ENCODE results near the gene HGFAC. TPM values are rescaled to one million over a fixed set of nuclear protein-coding genes. Genes with fewer than 3 reads are reported as not detected.

HGFAC gene
- 1.0 TPM for total RNA-seq
- long read RNA-seq: 0 reads

GRCh38 chr4:3441501-3442459 is at the start of gene HGFAC:
Gene HGFAC (plus strand): TSS chr4:3441968. CDS start chr4:3442002, 34 bp downstream.
- H3K27me3 ChIP-seq (ENCODE audit: low read depth): no peaks in the 10 kb centered on the region
- H3K9me3 ChIP-seq: no peaks in the 10 kb centered on the region
- H3K36me3 ChIP-seq: no peaks in the 10 kb centered on the region
- intact Hi-C loops (cut with DNase I): no loop called here
- no peak for TF ChIP-seq CTCF (IDR thresholded peaks at IDR 0.05)
- no peak for ATAC-seq
- peaks cover 8% of the 10 kb centered on the region for H3K4me1 ChIP-seq
- H3K27ac ChIP-seq: no peak within 1 kb of the TSS
- no peak within 1 kb of the TSS for H3K4me3 ChIP-seq
- no peak for DNase-seq

- ATAC-seq: no peak
- H3K36me3 ChIP-seq: no peaks in the 10 kb centered on the region
- intact Hi-C loops (cut with DNase I): no loop called here
- H3K27me3 ChIP-seq (ENCODE audit: low read depth): no peaks in the 10 kb centered on the region
- H3K9me3 ChIP-seq: no peaks in the 10 kb centered on the region
- no peak overlapping the region for H3K27ac ChIP-seq
- peaks cover 30% of the 10 kb centered on the region for H3K4me1 ChIP-seq
- no peak overlapping the region for H3K4me3 ChIP-seq
- DNase-seq: no peak
- no peak for TF ChIP-seq CTCF (IDR thresholded peaks at IDR 0.05)
Observed at GRCh38 chr4:3392321-3392720, 49.4 kb upstream of the HGFAC start.

GRCh38 chr4:3393171-3393570 is 48.6 kb upstream of the HGFAC start:
- H3K36me3 ChIP-seq: no peaks in the 10 kb centered on the region
- no peak overlapping the region for H3K4me3 ChIP-seq
- no peaks in the 10 kb centered on the region for H3K27me3 ChIP-seq (ENCODE audit: low read depth)
- ATAC-seq: no peak
- no peak for TF ChIP-seq CTCF (IDR thresholded peaks at IDR 0.05)
- intact Hi-C loops (cut with DNase I): no loop called here
- no peak overlapping the region for H3K27ac ChIP-seq
- H3K4me1 ChIP-seq: peaks cover 24% of the 10 kb centered on the region
- no peaks in the 10 kb centered on the region for H3K9me3 ChIP-seq
- DNase-seq: no peak

GRCh38 chr4:3396600-3396999 is 45.2 kb upstream of the HGFAC start:
- Histone ChIP-seq H3K27ac (no peak overlapping the region), H3K9me3 (no peaks in the 10 kb centered on the region), H3K36me3 (peaks cover 4% of the 10 kb centered on the region), H3K4me3 (no peak overlapping the region), H3K27me3 (ENCODE audit: low read depth) (no peaks in the 10 kb centered on the region), H3K4me1 (peaks cover under 1% of the 10 kb centered on the region)
- DNase-seq (no peak), ATAC-seq (no peak)
- intact Hi-C loops (cut with DNase I): no loop called here
- no peak for TF ChIP-seq CTCF (IDR thresholded peaks at IDR 0.05)

- Histone ChIP-seq H3K9me3 (no peaks in the 10 kb centered on the region), H3K27ac (no peak overlapping the region), H3K27me3 (ENCODE audit: low read depth) (no peaks in the 10 kb centered on the region), H3K36me3 (peaks cover 4% of the 10 kb centered on the region), H3K4me1 (peaks cover 6% of the 10 kb centered on the region), H3K4me3 (no peak overlapping the region)
- intact Hi-C loops (cut with DNase I): no loop called here
- no peak for TF ChIP-seq CTCF (IDR thresholded peaks at IDR 0.05)
- ATAC-seq (no peak), DNase-seq (no peak)
Observed at GRCh38 chr4:3397128-3397527, 44.6 kb upstream of the HGFAC start.
